Endothelial cell of umbilical vein (primary cell): ENCODE results near the gene DOCK4. TPM values are rescaled to one million over a fixed set of nuclear protein-coding genes. Genes with fewer than 3 reads are reported as not detected.
"Not testable (repeated sequence)": the region's sequence is repeated elsewhere in the genome, so short reads cannot be mapped to it uniquely, and the experiment has no call there.

Experiments
- BruUV-seq: library from RNA; stranded (reverse); fragments of 400-500 nt; replicated peaks from 2 replicates; lab custom pipeline; 2021; lab: Mats Ljungman, UMichigan
- CTCF ChIA-PET: fragments of 300-600, 350-600 bp; sonication (Branson Sonifier 250); formaldehyde crosslinking; loops from one replicate; lab custom pipeline; 2021; ENCODE audit warnings: antibody characterized with exemption, inconsistent platforms; lab: Charles Lee
- POLR2A ChIA-PET: fragments of 300-600, 350-600 bp; sonication (Branson Sonifier 250); formaldehyde crosslinking; loops from one replicate; lab custom pipeline; 2021; ENCODE audit warnings: antibody characterized with exemption, inconsistent platforms; lab: Charles Lee
- DNase-seq: peaks from one replicate; pipeline ENCODE4 v3.0.0-alpha.2; 2011; ENCODE audit warnings: low read depth, low spot score
- FAIRE-seq: peaks from 2 replicates; lab custom pipeline; 2011; peaks lifted over from hg19 to GRCh38; lab: Jason Lieb, UNC
- H2AFZ ChIP-seq: 2 replicates; pipeline ENCODE4 v1.6.0; 2012; ENCODE audit warnings: low read depth, low read length, control low read depth, inconsistent platforms
- H3K27ac ChIP-seq: 2 replicates; pipeline ENCODE4 v1.5.1; 2011; ENCODE audit warnings: low read depth, mild to moderate bottlenecking, control low read depth, low read length, moderate library complexity; ENCODE audit not compliant: insufficient read depth
- H3K27me3 ChIP-seq, 2 experiments: 2 replicates each; pipeline versions ENCODE4 v1.6.0 to v1.6.1; 2011; ENCODE audit warnings: low read length in 2 of 2, mixed read lengths in 1 of 2; ENCODE audit not compliant: control insufficient read depth in 2 of 2, insufficient read depth in 2 of 2
- H3K36me3 ChIP-seq, 2 experiments: 2 replicates in 1 of 2; 3 replicates in 1 of 2; pipeline ENCODE4 v1.5.1; 2011; ENCODE audit warnings: low read length in 2 of 2, mild to moderate bottlenecking in 1 of 2, moderate library complexity in 1 of 2; ENCODE audit not compliant: control insufficient read depth in 2 of 2, insufficient read depth in 2 of 2; ENCODE audit errors: extremely low read depth in 1 of 2
- H3K4me1 ChIP-seq: 3 replicates; pipeline ENCODE4 v1.5.1; 2011; ENCODE audit warnings: mild to moderate bottlenecking, low read length; ENCODE audit not compliant: control insufficient read depth, insufficient read depth; ENCODE audit errors: extremely low read depth
- H3K4me2 ChIP-seq: 2 replicates; pipeline ENCODE4 v1.6.1; 2011; ENCODE audit warnings: low read length, control low read depth, mixed read lengths; ENCODE audit not compliant: insufficient read depth
- H3K4me3 ChIP-seq, 3 experiments: fragments of 200-600 bp in 1 of 3; sonication (generic), shearing (Covaris generic) in 1 of 3; replicated peaks in 1 of 3; 2 replicates each; pipeline ENCODE4 v1.5.1; 2011 to 2016; ENCODE audit warnings: control low read depth in 3 of 3, low read length in 3 of 3, mild to moderate bottlenecking in 2 of 3, inconsistent platforms in 1 of 3, low read depth in 1 of 3, moderate library complexity in 1 of 3; ENCODE audit not compliant: insufficient read depth in 1 of 3
- H3K79me2 ChIP-seq: 2 replicates; pipeline ENCODE4 v1.6.0; 2012; ENCODE audit warnings: low read length, inconsistent platforms; ENCODE audit not compliant: control insufficient read depth, insufficient read depth
- H3K9ac ChIP-seq: replicated peaks from 2 replicates; pipeline ENCODE3; 2011; ENCODE audit warnings: low read length, control low read depth; ENCODE audit not compliant: insufficient read depth; ENCODE audit errors: extremely low read depth
- H3K9me1 ChIP-seq: replicated peaks from 3 replicates; pipeline ENCODE4 v1.6.0; 2011; ENCODE audit warnings: mild to moderate bottlenecking, low read length; ENCODE audit not compliant: control insufficient read depth, insufficient read depth; ENCODE audit errors: extremely low read depth
- H3K9me3 ChIP-seq: replicated peaks from 2 replicates; pipeline ENCODE4 v1.5.1; 2012; ENCODE audit warnings: low read length, inconsistent platforms; ENCODE audit not compliant: control insufficient read depth, insufficient read depth
- H4K20me1 ChIP-seq: replicated peaks from 2 replicates; pipeline ENCODE3; 2011; ENCODE audit warnings: mild to moderate bottlenecking, low read length; ENCODE audit not compliant: control insufficient read depth, insufficient read depth; ENCODE audit errors: extremely low read depth
- EZH2 ChIP-seq: IDR thresholded peaks from 2 replicates; pipeline ENCODE4 v1.6.1; 2012; ENCODE audit warnings: borderline replicate concordance, low read depth, mild to moderate bottlenecking, moderate library complexity, low read length, inconsistent platforms; ENCODE audit not compliant: severe bottlenecking
- FOS ChIP-seq: IDR thresholded peaks from 2 replicates; pipeline ENCODE4 v1.6.1; 2011; ENCODE audit warnings: mild to moderate bottlenecking, low read length, moderate library complexity, borderline replicate concordance; ENCODE audit not compliant: insufficient read depth
- GATA2 ChIP-seq: IDR thresholded peaks from 2 replicates; pipeline ENCODE4 v1.7.0; 2011; ENCODE audit warnings: low read depth, mild to moderate bottlenecking, moderate library complexity, mixed read lengths, low read length; ENCODE audit not compliant: insufficient read length, insufficient read depth
- JUN ChIP-seq: IDR thresholded peaks from 2 replicates; pipeline ENCODE4 v1.6.1; 2011; ENCODE audit warnings: borderline replicate concordance, low read depth; ENCODE audit not compliant: insufficient read length, insufficient read depth
- MYC ChIP-seq: IDR thresholded peaks from one replicate; pipeline ENCODE4 v1.6.1; 2011; ENCODE audit warnings: mild to moderate bottlenecking, low read depth, low read length
- POLR2A ChIP-seq: IDR thresholded peaks from 2 replicates; pipeline ENCODE4 v1.6.1; 2012; ENCODE audit warnings: low read depth, mild to moderate bottlenecking, control low read depth, low read length
- POLR2AphosphoS5 ChIP-seq: IDR thresholded peaks from 2 replicates; pipeline ENCODE4 v1.6.1; 2012; ENCODE audit warnings: low read depth, mild to moderate bottlenecking, control low read depth, low read length, moderate library complexity; ENCODE audit not compliant: insufficient read depth
- dilution Hi-C: fragments of 300-500 bp; cut with MboI; formaldehyde crosslinking; loops from one replicate; pipeline ENCODE4 v1.15.0; 2019; ENCODE audit warnings: low sequenced_read_pairs; ENCODE audit not compliant: extremely low pct_ligation_motif_present
- intact Hi-C: fragments of 100-400 bp; cut with micrococcal nuclease; formaldehyde crosslinking; loops from one replicate; pipeline ENCODE4 v1.10.0; 2022
- polyA plus RNA-seq, 4 experiments: library from polyadenylated mRNA; depleted of rRNA in 3 of 4; stranded (reverse) in 3 of 4; unstranded in 1 of 4; fragments of >200 nt; gene quantifications; 2 replicates each; pipeline versions ENCODE4 v1.2.1 to v1.2.3, GENCODE V29; 2011 to 2012; ENCODE audit warnings: missing spikeins in 1 of 4
- total RNA-seq: library from RNA; stranded (reverse); gene quantifications from 2 replicates; pipeline ENCODE4 v1.2.3, GENCODE V29; 2021
- TF ChIP-seq, protein P1 (sequence below): IDR thresholded peaks from 2 replicates; pipeline ENCODE4 v1.6.1; 2011; ENCODE audit not compliant: insufficient read depth, insufficient read length
- TF ChIP-seq, protein P2 (sequence below), 2 donors: IDR thresholded peaks; 1 replicate in 1 of 2; 2 replicates in 1 of 2; pipeline ENCODE4 v1.5.1; 2011; ENCODE audit warnings: low read length in 2 of 2, mild to moderate bottlenecking in 2 of 2, moderate library complexity in 2 of 2, control low read depth in 1 of 2, inconsistent platforms in 1 of 2, low read depth in 1 of 2; ENCODE audit not compliant: insufficient read depth in 1 of 2; ENCODE audit errors: extremely low read depth in 1 of 2

Gene DOCK4
- total and polyA plus RNA-seq, 2 donors (not counting 3 experiments of a cell fraction or from before 2014, with no cell fraction given) = 47.4 to 164 TPM

DNA sequence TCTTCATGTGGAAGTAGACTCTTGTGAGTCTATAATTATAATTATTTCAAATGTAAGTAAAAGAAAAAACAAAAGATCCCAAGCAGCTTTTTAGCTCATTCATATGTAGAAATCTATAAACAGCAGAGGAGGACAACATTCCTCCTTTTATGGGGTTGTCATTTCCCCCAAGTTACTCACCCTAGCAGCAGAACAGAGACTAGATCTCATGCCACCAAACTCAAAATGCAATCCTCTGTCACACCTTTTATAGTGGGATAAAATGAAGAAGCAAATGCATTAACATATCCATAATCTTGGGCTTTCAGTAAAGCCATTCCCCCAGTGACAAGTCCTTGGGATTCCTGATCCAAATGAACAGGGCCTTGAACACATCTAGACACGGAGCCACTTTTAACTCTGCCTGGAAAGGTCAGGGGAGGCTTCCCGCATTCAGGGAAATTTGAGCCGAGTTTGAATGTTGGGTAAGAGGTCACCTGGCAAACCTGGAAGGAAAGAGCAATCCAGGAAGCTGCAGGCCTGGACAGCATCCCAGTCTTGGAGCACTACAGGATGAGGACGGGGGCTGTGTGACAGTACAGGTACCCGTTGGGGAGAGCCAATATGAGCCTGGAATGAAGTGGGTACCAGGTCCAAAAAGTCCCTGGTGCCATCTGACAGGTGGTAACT is 76.4 kb downstream of the DOCK4 start:
- no peaks in the 10 kb centered on the region for H3K9me1 ChIP-seq
- BruUV-seq = no TSS peak
- ChIA-PET CTCF (interaction anchor here (0.8 to 1.6 kb wide), 3 partner anchors 18 to 37 kb away, joined by 3 to 4 read pairs (median 4); no protein-coding TSS in a partner anchor), POLR2A (no interaction called here)
- no peak overlapping the region for H3K27ac ChIP-seq
- no peaks in the 10 kb centered on the region for H3K9me3 ChIP-seq
- no peak overlapping the region for H3K4me3 ChIP-seq
- intact Hi-C loops (no loop called here), dilution Hi-C loops (no loop called here)
- H3K36me3 ChIP-seq = no peaks in the 10 kb centered on the region
- TF ChIP-seq POLR2A = no peak
- TF ChIP-seq JUN = no peak
- TF ChIP-seq EZH2 = no peak
- TF ChIP-seq MYC = no peak
- no peak for TF ChIP-seq GATA2
- TF ChIP-seq, protein P1, sequence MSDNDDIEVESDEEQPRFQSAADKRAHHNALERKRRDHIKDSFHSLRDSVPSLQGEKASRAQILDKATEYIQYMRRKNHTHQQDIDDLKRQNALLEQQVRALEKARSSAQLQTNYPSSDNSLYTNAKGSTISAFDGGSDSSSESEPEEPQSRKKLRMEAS = no peak
- TF ChIP-seq FOS = no peak
- TF ChIP-seq, protein P2, sequence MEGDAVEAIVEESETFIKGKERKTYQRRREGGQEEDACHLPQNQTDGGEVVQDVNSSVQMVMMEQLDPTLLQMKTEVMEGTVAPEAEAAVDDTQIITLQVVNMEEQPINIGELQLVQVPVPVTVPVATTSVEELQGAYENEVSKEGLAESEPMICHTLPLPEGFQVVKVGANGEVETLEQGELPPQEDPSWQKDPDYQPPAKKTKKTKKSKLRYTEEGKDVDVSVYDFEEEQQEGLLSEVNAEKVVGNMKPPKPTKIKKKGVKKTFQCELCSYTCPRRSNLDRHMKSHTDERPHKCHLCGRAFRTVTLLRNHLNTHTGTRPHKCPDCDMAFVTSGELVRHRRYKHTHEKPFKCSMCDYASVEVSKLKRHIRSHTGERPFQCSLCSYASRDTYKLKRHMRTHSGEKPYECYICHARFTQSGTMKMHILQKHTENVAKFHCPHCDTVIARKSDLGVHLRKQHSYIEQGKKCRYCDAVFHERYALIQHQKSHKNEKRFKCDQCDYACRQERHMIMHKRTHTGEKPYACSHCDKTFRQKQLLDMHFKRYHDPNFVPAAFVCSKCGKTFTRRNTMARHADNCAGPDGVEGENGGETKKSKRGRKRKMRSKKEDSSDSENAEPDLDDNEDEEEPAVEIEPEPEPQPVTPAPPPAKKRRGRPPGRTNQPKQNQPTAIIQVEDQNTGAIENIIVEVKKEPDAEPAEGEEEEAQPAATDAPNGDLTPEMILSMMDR (IDR thresholded peaks at IDR 0.05; ENCODE audit: extremely low read depth in 1 of 2, insufficient read depth in 1 of 2, low read depth in 1 of 2, low read length in 2 of 2) = no peak
- no peak for TF ChIP-seq POLR2AphosphoS5
- no peak overlapping the region for H2AFZ ChIP-seq
- H4K20me1 ChIP-seq = peaks cover 6% of the 10 kb centered on the region
- no peak overlapping the region for H3K9ac ChIP-seq
- H3K27me3 ChIP-seq = no peaks in the 10 kb centered on the region
- H3K79me2 ChIP-seq = peaks cover 86% of the 10 kb centered on the region
- FAIRE-seq = no peak
- DNase-seq = peak; percentile 68
- H3K4me1 ChIP-seq = peaks cover 43% of the 10 kb centered on the region
- no peak overlapping the region for H3K4me2 ChIP-seq

DNA sequence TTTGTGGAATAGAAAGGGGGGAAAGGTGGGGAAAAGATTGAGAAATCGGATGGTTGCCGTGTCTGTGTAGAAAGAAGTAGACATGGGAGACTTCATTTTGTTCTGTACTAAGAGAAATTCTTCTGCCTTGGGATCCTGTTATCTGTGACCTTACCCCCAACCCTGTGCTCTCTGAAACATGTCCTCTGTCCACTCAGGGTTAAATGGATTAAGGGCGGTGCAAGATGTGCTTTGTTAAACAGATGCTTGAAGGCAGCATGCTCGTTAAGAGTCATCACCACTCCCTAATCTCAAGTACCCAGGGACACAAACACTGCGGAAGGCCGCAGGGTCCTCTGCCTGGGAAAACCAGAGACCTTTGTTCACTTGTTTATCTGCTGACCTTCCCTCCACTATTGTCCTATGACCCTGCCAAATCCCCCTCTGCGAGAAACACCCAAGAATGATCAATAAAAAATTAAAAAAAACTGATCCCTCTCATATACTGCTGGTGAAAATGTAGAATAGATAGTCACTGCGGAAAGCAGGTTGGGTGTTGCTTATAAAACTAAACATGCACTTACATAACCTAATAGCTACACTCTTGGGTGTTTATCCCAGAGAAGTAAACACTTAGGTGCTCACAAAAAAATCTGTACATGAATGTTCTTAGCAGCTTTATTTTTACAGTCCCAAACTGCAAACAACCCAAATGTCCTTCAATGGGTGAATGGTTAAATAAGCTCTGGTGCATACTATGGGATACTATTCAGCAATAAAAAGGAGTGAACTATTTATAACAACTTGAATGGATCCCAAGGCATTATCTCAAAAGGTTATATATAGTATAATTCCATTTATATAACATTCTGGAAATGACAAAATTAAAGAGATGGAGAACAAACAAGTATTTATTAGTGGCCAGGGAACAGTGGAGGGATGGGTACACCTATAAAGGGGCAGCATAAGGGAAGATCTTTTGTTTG is 77.5 kb downstream of the DOCK4 start:
- FAIRE-seq, intact Hi-C loops, H3K4me2 ChIP-seq, H3K9me1 ChIP-seq, H3K36me3 ChIP-seq, DNase-seq, H4K20me1 ChIP-seq, H3K9ac ChIP-seq, dilution Hi-C loops, POLR2A ChIA-PET, H3K9me3 ChIP-seq, H3K27ac ChIP-seq, H3K27me3 ChIP-seq, H3K4me3 ChIP-seq, H2AFZ ChIP-seq, BruUV-seq: not testable (repeated sequence)
- CTCF ChIA-PET = interaction anchor here (1.5 to 1.6 kb wide), 2 partner anchors 35 to 38 kb away, joined by 4 read pairs; no protein-coding TSS in a partner anchor
- Histone ChIP-seq H3K79me2 (peaks cover 86% of the 10 kb centered on the region), H3K4me1 (peaks cover 43% of the 10 kb centered on the region)
